Fibroblast of lung (primary cell): Measurements from ENCODE around the gene ARSH.

Experiments used
- EZH2 ChIP-seq: IDR thresholded peaks from 2 replicates; pipeline ENCODE4 v1.5.1; 2012; ENCODE audit warnings: low read length, control low read depth, mild to moderate bottlenecking; ENCODE audit errors: missing control alignments
- TF ChIP-seq, protein P1 (sequence below), 2 donors: IDR thresholded peaks in 1 of 2; conservative IDR thresholded peaks in 1 of 2; 1 replicate in 1 of 2; 2 replicates in 1 of 2; pipeline ENCODE4 v1.5.1; 2011 to 2012; ENCODE audit warnings: low read length in 2 of 2, control low read depth in 1 of 2, inconsistent platforms in 1 of 2, low read depth in 1 of 2, mild to moderate bottlenecking in 1 of 2

DNA sequence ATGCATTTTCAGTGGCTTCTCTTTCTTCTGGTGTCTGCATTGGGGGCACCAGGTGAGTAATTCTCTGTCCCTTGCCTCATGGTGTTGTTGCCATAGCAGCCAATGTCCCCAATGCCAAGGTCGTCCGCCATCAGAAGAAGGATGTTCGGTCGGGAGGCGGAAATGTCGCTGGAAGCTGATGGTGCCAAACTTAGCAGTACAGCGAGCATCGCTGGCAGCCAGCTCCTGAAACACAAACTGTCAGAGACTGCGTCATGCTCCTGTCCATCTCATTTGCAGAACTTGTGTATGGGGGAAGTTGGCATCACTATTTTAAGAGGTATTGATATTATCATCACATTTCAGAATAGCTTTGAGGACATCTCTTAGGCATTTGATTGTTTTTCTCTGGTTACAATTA, 48.1 kb upstream of the ARSH start:
- TF ChIP-seq EZH2, result no peak
- TF ChIP-seq, protein P1, sequence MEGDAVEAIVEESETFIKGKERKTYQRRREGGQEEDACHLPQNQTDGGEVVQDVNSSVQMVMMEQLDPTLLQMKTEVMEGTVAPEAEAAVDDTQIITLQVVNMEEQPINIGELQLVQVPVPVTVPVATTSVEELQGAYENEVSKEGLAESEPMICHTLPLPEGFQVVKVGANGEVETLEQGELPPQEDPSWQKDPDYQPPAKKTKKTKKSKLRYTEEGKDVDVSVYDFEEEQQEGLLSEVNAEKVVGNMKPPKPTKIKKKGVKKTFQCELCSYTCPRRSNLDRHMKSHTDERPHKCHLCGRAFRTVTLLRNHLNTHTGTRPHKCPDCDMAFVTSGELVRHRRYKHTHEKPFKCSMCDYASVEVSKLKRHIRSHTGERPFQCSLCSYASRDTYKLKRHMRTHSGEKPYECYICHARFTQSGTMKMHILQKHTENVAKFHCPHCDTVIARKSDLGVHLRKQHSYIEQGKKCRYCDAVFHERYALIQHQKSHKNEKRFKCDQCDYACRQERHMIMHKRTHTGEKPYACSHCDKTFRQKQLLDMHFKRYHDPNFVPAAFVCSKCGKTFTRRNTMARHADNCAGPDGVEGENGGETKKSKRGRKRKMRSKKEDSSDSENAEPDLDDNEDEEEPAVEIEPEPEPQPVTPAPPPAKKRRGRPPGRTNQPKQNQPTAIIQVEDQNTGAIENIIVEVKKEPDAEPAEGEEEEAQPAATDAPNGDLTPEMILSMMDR (conservative IDR thresholded peaks at IDR 0.05 in 1 of 2, IDR thresholded peaks at IDR 0.05 in 1 of 2; ENCODE audit: low read depth in 1 of 2, low read length in 2 of 2), result no peak
